Posterior cingulate gyrus (tissue), 11 donors: ENCODE data around the gene PRRG3.
"Not testable (repeated sequence)": the region's sequence is repeated elsewhere in the genome, so short reads cannot be mapped to it uniquely, and the experiment has no call there.

ENCODE experiments used
- DNase-seq, 10 donors: peaks; one replicate each; pipeline versions ENCODE4 v3.0.0 to v3.0.0-alpha.2; 2020 to 2021; ENCODE audit warnings: mixed read lengths in 3 of 10
- intact Hi-C: fragments of 100-400 bp; cut with DNase I; formaldehyde crosslinking; loops from one replicate; pipeline ENCODE4 v1.15.1; 2023

PRRG3 gene

DNA sequence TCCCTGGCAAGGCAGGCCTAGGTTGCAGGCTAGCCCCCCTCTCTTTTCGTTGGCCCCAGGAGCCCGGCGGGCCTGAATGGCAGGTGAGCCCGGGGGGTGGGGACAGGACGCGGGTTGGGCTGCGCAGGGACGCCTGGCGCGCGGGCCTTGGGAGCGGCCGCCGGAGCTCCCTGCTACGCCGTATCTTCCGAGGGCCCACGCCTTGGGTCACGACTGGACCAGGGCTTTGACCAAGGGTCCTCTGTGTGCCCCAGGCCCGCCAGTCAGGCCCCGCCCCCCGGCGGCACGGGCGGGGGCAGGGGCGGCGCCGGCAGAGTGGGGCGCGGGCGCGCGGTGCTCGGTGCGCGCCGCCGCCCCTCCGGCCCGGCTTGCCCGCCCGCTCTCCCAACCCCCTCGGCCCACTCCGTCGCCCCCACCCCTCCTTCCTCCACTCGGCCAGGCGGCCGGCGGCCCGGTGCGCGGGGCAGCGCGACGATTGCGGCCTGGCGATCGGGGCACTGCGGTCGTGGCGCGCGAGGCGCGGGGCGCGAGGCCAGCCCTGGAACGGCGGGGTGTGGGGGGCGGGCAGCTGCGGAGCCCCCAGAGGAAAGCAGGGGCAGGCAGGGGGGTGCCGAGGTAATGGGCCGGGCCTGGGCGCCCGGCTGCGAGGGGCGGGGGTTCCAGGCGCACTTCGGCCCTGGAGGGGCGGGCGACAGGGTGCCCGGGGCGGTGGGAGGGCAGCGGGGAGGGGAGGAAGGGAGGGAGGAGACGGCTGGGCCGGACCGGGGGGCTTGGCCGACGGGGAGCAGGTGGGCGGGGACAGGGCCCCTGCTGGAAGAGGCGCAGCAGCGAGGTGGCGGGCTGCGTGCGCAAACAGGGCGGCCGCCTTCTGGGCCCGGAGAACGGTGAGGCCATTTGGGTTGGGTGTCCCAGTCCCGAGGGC lies at the start of gene PRRG3:
Gene PRRG3 (plus strand): TSS at position 798 of the 922 bp plus-strand sequence. CDS start 3,357 bp downstream, outside the sequence.
- intact Hi-C loops: no loop called here
- peak in 2 of 10 donors; percentile 80 to 87 for DNase-seq

DNA sequence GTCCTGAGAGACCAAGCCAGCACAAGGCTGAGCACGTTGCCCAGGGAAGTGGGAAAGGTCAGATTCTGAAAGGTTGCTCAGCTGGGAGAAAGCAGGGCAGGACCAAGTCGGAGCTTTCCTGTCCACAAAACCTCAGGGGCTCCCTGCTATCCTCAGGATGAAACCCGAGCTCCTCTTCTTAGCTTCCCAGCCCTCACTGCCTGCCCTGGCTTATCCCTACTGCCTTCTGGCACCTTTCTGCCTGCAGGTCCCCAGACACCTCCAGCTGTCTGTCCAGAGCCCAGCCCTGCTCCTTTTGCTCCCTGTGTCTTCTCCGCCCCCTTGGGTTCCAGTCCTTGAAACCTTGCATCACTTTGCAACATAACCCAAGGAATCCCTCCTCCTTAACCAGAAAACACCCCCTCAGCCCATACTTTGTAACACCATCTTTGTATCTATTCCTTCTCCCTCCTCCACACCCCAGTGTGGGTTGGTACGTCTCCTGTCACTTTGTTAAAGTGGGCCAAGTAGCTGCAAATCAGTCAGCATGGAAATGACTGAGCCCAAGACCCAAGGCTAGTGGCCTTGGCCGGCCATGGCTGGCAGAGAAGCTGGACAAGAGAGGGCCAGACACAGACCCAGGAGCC lies 20.0 kb upstream of the PRRG3 start:
- no peak for DNase-seq
- intact Hi-C loops: no loop called here

DNA sequence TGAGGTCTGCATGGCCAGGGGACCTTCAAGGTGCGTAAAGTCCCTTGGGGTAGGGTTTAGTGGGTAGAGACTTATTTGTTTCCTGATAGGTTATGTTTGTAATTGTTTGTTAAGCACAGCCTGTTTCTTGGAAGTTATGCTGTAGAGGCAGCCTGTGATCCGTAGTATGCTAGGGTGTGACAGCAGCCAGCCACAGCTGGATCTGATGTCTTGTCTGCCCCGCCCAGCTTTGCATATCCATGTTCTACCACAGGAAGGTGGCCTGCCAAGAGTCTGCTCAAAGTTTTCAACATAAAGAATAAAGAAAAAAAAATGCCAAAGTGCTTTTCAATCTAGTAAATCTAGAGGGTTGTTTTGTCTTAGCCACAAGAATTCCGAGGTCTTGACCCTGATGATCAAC lies 19.1 kb upstream of the PRRG3 start:
- intact Hi-C loops: no loop called here
- no peak for DNase-seq

DNA sequence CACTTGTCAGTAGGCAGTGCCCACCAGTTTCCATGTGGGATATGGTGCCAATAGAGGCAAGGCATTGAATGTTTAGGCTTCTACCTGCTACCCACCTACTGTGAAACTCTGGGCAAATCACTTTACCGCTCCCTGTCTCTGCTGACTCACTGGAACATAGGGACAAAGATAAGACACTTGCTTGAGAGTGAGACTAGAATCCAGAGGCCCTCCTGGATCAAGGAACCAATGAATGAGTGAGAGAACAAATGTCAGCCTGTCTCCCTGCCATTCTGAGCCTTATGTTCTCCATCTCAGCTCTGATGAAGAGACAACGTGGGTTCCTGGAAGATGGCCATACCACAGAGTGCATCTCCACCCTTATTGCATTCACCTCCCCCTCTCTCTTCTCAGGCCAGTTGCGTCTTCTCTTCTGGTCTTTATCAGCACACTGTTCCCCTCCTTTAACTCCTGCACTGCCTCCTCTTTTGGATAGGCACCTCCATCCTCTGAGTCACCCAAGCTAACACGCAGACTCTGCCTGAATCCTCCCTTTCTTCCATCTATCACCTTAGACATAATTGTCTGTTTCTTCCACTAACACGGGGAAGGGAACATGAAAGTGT lies 15.4 kb upstream of the PRRG3 start:
- intact Hi-C loops: loop anchor here (1.0 kb wide), 1 partner anchor 529 kb away; no protein-coding TSS in a partner anchor
- no peak for DNase-seq

DNA sequence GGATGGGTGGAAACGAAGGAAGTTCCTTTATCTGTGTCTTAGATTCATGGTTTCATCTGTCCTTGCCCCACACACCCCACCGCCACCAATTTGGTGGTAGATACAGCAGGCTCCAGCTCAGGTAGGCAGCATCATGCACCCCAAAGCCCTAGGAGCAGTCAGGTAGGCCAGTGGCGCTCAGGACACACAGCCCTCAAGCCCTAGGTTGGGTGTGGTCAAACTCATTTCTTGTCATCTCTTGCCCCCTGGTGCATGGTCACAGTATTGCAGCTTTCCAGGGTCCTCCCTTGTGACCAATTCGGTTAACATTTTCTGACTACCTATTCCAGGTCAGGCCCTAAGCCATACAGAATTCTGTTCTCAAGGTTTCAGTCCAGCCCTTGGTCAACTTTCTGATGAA lies 14.5 kb upstream of the PRRG3 start:
- intact Hi-C loops: loop anchor here (1.0 kb wide), 1 partner anchor 530 kb away; no protein-coding TSS in a partner anchor
- peak in 6 of 10 donors; percentile 30 to 58 (median 43) for DNase-seq

DNA sequence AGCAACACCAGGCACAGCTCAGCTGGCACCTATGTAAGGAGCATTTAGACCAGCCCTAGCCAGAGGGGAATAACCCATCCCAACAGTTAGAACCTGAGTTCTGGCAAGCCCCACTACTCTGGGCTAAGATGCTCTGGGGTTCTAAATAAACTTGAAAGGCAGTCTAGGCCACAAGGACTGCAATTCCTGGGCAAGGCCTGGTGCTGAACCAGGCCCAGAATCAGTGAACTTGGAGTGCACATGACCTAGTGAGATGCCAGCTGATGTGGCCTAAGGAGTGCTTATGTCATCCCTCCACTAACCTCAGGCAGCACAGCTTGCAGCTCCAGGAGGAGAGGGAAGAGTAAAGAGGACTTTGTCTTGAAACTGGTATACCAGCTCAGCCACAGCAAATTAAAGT lies 7.6 kb upstream of the PRRG3 start:
- intact Hi-C loops: no loop called here
- peak in 1 of 10 donors; percentile 9 for DNase-seq

DNA sequence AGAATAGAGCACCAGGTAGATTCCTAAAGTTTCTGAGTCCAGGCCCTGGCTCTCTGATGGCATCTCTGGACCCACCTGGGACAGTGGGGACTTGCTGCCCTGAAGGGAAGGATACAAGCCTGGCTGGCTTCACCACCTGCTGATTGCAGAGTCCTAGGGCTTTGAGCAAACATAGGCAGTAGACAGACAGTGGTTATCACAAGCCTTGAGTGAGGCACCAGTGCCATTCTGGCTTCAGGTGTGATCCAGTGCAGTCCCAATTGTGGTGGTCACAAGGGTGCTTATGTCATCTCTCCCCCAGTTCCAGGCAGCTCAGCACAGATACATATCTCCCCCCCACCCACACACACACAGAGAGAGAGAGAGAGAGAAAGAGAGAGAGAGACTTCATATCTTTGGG lies 6.6 kb upstream of the PRRG3 start:
- intact Hi-C loops: no loop called here
- peak in 1 of 10 donors; percentile 5 for DNase-seq

DNA sequence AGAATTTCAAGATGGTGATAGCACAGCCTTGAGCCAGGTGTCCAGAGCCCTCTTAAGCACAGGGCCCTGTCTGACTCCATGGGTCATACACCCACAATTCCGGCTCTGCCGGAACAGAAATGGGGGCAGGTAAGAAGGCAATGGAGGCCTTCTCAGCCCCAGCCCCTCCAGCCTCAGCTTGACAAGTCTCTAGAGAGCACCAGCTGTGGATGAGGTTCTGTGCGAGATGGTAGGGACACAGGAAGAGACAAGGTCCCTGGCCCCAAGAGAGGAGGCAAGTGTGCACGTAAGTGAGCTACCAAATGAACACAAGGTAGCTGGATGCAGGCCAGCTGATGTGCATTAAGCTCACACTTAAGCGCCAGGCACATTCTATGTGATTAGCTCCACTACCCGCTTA lies 2.4 kb upstream of the PRRG3 start:
- intact Hi-C loops: no loop called here

DNA sequence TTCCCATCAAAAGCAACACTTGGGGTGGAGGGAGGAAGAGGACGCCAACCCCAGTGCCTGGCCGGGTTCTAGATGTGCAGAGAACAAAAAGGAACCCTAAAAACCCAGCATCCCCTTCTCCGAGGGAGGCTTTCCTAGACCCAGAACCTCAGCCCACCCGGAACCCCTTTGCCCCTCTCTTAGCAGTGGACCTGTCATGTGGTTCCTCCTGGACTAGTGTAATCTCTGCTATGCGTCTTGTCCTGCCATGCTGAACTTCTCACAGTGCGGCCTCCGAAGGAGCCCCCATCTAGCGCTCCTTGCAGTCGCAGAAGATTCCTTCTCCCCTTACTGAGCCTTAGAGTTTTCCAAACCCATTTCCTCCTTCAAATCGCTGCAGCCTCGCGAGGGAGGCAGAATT lies 1.1 kb upstream of the PRRG3 start:
- peak in 1 of 10 donors; percentile 68 for DNase-seq
- intact Hi-C loops: no loop called here

More for the DNA sequence above, 2.4 kb upstream of the PRRG3 start:
- peak in 1 of 10 donors; percentile 40 for DNase-seq

DNA sequence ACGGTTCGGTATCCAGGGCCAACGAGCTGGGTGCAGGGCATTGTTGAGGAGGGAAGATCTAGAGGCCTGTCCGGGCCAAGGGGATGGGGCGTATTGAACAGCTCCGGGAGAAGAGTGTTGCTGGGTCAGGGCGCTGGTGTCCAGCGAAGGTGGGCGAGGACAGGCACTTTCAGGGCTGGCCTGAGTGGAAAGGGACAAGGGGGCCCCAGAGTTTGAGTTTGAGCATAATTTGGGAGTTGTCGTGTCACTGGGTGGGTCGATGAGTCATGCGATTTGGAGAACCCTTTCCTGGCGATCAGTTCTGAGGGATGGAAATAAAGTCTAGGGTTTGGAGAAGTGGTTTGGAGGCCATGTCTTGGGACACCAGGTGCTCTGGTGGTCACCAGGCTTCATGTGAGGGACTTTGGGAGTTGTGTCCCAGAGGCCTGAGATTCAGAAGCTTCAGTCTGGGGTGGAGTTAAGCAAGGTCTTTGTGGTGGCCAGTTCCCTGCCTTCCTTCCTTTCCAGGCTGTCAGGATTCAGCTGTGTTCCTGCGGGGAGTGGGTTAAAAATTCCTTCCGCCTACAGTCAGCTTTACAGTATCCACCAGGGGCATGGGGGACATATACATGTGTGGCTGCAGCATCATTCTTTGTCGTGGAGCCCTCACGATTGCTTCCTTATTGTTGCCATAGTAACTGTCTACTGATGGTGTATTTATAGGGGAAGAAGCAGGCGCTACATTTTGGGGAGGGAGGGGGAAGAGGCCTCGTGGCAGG lies 504 bp downstream of the PRRG3 start:
- peak in 1 of 10 donors; percentile 35 for DNase-seq
- intact Hi-C loops: no loop called here

DNA sequence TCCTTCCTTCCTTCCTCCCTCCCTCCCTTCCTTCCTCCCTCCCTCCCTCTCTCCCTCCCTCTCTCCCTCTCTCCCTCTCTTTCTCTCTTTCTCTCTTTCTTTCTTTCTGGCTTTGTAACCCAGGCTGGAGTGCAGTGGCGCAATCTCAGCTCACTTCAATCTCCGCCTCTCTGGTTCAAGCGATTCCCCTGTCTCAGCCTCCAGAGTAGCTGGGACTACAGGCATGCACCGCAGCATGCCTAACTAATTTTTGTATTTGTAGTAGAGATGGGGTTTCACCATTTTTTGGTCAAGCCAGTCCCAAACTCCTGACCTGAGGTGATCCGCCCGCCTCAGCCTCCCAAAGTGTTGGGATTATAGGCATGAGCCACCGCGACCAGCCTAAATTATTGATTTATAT lies 1.8 kb downstream of the PRRG3 start:
- intact Hi-C loops, DNase-seq: not testable (repeated sequence)

DNA sequence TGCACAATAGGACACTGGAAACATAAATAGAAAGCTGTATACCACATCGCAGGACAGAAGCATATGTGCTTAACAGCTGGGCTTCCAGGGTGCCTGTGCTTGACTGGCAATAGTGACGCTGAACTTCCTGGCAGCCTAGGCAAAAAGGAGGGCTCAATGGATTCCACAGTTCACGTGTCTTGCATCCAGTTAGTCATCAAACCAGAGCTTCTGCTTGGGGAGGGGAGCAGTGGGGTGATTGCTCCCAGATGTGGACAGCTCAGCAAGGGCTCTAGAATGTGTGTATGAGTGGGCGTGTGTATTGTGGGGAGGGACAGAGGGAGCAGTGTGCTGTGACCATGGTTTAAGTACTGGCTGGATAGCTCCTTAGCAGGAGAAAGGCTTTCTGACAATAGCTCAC lies 2.3 kb downstream of the PRRG3 start:
- DNase-seq: no peak
- intact Hi-C loops: no loop called here

DNA sequence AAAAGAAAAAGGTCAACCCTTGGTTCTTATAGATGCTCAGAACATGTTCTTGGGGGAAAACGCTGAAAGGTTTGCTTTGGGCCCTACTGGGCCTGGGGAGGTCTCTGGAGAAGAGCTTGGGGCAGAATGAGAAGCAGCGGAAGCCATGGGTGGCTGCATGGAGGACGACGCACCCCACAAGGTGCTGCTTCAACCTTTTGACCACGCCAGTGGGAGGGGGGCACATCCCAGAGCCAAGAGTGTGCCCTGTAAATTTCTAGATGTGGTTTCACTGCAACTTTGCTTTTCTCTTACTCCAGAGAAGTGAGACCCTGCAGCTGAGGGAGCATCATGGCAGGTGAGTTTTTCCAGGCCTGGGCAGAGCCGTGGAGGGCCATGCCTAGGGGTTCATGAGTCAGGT lies 3.2 kb downstream of the PRRG3 start:
- DNase-seq: no peak
- intact Hi-C loops: no loop called here

DNA sequence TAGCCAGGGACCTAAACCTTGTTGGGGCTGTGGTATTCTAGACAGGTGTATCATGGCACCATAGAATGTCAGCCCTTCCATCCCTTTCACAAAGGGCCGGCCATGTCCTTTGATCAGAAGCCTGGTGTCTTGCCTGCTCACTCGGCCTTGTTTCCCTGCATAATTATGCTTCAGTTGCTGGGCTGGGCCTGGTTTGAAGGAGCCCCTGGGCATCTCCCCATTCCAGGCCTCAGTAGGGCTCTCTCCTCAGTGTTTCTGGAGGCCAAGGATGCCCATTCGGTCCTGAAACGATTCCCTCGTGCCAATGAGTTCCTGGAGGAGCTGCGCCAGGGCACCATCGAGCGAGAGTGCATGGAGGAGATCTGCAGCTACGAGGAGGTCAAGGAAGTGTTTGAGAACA lies 4.5 kb downstream of the PRRG3 start:
- intact Hi-C loops: no loop called here
- DNase-seq: peak in 1 of 10 donors; percentile 35

DNA sequence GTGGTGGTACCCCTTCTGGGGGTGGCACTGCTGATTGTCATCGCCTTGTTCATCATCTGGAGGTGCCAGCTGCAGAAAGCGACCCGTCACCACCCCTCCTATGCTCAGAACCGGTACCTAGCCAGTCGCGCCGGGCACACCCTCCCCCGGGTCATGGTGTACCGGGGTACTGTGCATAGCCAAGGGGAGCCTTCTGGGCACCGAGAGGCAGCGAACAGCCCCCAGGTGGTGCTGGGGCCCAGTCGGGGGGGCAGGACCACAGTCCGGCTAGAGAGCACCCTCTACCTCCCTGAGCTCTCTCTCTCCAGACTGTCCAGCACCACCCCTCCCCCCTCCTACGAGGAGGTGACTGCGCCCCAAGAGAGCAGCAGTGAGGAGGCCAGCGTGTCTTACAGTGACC lies 5.3 kb downstream of the PRRG3 start:
- intact Hi-C loops: no loop called here
- peak in 1 of 10 donors; percentile 53 for DNase-seq

DNA sequence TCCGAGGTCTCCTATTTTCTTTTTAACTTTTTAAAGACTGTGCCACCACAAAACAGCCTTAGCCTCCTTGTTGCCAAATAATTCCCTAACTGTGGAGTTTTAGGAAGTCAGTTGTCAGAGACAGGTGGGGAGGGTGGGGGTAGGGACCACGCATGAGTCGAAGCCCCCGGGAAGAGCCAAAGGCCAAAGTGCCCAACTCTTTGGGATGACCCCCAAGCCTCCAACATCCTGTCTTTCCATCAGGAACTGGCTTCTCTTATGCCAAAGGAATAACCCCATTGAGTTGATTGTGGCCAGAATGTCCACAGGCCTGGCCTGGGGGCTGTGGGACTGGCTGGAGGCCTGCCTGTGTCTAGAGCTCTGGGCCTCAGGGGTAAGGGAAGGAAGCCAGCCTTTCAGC lies 5.8 kb downstream of the PRRG3 start:
- DNase-seq: peak in 1 of 10 donors; percentile 62
- intact Hi-C loops: no loop called here

DNA sequence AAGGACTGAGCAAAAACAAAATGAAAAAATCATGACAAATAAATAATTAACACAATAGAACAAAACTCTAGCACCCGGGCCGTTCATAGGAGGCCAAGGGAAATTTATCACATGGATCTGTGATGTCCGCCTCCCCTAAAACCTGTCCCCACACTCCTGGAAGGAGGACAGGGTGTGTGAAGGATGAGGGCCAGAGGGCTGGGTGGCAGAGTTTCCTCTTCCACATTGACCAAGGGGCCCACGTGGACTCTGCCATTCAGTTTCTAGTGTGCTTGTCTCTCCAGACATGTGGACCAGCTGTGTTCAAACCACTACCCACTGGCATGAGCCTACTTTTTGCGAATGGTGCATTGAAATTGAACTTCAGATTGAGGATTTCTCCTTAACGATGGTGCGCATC lies 6.3 kb downstream of the PRRG3 start:
- intact Hi-C loops: no loop called here
- DNase-seq: no peak

DNA sequence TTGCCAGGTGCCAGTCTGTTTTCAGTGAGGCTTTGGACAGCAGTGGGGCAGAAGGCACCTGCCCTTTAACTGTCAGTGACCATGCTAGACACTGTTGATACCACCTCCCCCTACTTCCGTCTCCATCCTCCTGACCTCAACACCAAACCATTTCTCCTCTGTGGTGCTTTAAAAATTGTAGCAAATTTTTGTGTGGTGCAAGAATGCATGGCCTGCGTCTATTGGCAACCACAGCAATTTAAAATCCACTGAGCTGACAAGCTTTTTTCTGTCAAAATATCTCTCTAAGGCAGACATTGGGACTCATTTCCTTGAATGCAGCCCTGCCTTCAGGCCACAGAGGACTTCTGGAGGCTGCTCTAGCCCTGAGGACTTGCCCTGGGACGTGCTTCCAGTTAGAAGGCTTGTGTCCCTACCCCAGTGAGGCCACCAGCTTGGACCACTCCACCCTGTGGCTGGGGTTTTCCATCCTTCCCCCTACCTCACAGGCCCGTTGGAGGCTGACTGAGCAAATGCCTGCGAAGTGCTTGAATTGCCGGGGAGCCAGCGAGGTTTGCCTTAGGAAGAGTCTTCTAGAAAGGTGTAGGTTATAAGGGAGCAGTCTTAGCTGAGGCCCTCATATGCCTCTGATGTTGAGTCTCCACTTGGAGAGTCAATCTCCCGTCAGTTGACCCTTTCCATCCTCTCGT lies 6.9 kb downstream of the PRRG3 start:
- peak in 2 of 10 donors; percentile 15 to 53 for DNase-seq
- intact Hi-C loops: no loop called here

DNA sequence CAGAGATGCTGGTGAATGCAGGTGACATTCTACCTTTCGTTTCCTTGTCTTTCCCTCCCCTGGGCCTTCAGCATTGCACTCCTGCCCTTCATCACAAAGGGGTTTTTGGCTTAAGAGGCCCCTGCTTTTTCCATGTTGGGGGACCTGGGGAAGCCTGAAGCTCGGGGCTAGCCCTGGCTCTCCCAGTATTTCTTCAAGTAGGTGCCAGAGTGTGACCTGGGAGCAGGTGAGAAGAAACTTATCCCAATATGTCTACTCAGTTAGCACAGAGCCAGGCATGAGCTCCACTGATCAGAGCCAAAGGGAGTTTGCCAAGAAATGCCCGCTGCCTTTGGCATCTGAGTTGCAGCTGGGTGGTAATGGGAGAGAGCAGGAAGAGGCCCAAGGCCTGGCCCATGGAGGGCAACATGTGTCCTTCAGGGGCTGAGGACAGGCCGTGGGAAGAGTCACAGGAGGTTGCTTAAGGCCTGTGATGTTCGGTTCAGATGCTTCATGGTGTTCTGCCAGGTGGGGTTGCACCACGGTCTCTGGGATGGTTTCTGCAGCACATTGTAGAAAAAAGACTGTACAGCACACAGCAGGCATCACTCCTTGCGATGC lies 7.6 kb downstream of the PRRG3 start:
- intact Hi-C loops: no loop called here
- peak in 1 of 10 donors; percentile 19 for DNase-seq
